Heart left ventricle (tissue), 13 donors: ENCODE data around the gene MRPL58.

Source experiments
- POLR2A ChIP-seq, 2 donors: fragments of 450-650 bp; IDR thresholded peaks; one replicate each; pipeline ENCODE4 v1.6.1; 2017; ENCODE audit warnings: antibody characterized with exemption in 2 of 2, mild to moderate bottlenecking in 2 of 2, moderate library complexity in 2 of 2
- TF ChIP-seq, protein P1 (sequence below), 12 donors: fragments of 200-600 bp; sonication (generic) in 4 of 12; IDR thresholded peaks; one replicate each; pipeline versions ENCODE4 v1.5.0 to v1.8.0; 2018 to 2022; ENCODE audit warnings: antibody characterized with exemption in 12 of 12, mild to moderate bottlenecking in 5 of 12
- donor health status: ischemic (EF 13 %, LVEDD 7.1; RV severe dilation, severe dysfunction).
- donor health status: DM: no; HTN: yes; CAD: no.
- donor health status: DM: no; HTN: no; CAD: no.
- donor health status: ischemic (EF 25% LVEDD 6.9; RV normal size, moderate dysfunction).
- donor health status: ischemic (EF 25% LVEDD 5.7; RV mildly dilated, moderate dysfunction).
- donor health status: ischemic (EF 35%, LVEDD 5.7; RV mildly dilated, moderate dysfunction).
- donor health status: nonischemic (EF 11% LVEDD 7.7; RV severe dilation, severe dysfunction).
- donor health status: DM: yes; HTN: yes; CAD: no.
- donor health status: PGD.
- donor health status: ischemic (EF 29% LVEDD 5.4; RV normal size, mild dysfunction).
- donor health status: nonischemic (EF 23%, LVEDD 6.1; RV moderate dilation, normal function).

- TF ChIP-seq, protein P1, sequence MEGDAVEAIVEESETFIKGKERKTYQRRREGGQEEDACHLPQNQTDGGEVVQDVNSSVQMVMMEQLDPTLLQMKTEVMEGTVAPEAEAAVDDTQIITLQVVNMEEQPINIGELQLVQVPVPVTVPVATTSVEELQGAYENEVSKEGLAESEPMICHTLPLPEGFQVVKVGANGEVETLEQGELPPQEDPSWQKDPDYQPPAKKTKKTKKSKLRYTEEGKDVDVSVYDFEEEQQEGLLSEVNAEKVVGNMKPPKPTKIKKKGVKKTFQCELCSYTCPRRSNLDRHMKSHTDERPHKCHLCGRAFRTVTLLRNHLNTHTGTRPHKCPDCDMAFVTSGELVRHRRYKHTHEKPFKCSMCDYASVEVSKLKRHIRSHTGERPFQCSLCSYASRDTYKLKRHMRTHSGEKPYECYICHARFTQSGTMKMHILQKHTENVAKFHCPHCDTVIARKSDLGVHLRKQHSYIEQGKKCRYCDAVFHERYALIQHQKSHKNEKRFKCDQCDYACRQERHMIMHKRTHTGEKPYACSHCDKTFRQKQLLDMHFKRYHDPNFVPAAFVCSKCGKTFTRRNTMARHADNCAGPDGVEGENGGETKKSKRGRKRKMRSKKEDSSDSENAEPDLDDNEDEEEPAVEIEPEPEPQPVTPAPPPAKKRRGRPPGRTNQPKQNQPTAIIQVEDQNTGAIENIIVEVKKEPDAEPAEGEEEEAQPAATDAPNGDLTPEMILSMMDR (IDR thresholded peaks at IDR 0.05) = no peak
- TF ChIP-seq POLR2A (IDR thresholded peaks at IDR 0.05) = no peak
Observed at GRCh38 chr17:75004371-75004770, 8.1 kb upstream of the MRPL58 start.
